ENCODE results near the gene FGD2.
"Not testable (repeated sequence)": the region's sequence is repeated elsewhere in the genome, so short reads cannot be mapped to it uniquely, and the experiment has no call there.

The FGD2 gene

DNA sequence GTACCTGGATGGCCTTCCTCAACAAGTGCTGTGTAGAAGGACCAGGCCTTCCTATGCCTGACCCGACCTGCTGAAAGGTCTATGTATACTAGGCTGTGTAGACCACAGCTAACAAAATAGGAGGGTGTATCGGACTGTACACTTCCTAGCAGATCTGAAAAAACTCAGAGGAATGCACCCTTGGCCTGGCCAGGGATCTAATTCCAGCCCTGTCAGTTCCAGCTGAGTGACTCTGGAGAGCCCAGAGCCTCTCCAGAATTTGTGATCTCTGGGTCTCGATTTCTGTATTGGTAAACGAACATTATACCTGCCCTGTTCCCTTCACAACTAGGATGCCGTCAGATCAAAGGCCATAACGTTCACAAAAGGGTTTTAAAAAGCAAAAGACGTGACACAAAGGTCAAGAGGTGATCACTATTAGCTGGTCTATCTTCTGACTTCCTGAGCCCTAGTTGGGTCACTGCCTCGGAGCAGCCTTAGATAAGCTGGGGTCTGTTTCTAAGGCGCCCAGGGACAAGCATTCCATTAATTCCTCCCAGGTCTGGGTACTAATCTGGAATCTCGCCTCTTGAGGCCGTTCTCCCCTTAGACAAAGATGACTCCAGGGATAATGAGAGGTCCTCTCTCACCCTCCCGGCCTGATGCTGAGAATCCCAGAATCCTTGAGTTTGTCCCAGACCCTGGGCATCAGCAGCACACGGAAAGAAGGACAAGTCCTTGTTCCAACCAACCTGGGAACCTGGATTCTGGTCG is 33.4 kb upstream of the FGD2 start:
- no peak for DNase-seq (ENCODE audit: low read depth)

DNA sequence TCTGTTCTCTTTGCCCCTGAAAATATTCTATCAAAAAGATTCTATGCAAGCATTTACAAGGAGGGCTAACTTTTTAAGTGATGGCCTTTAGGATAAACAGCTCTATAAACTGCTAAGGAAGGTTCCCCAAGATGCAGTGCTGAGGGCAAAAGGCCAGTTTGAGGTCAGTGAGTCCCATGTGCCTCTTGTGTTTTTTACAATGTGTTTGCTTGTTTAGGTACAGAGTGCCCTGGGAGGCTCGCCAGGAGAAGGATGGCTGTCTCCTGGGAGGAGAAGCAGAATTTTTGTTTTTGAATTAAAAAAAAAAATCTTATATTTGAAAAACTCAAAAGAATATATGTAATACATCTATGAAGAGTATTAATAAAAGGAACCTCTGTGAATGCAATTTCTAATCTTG is 32.3 kb upstream of the FGD2 start:
- no peak for DNase-seq (ENCODE audit: low read depth)

DNA sequence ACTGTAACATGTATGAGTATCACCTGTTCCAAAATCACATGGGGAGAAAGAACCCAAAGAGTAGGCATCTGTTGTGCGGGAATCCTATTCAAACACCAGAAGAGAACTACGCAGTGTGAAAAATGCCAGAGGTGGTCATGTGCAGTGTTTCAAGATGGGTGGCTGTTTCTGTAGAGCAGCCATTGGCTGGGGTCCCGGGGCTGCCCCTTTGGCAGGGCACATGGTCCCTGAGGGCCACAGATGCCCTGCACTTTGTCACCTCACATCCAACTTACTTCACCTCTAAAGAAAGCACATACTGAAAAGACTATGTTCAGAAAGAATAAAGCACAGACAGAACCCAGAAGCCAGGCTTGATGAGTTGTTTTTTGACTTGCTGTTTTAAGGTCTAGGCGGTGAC is 31.8 kb upstream of the FGD2 start:
- no peak for DNase-seq (ENCODE audit: low read depth)

DNA sequence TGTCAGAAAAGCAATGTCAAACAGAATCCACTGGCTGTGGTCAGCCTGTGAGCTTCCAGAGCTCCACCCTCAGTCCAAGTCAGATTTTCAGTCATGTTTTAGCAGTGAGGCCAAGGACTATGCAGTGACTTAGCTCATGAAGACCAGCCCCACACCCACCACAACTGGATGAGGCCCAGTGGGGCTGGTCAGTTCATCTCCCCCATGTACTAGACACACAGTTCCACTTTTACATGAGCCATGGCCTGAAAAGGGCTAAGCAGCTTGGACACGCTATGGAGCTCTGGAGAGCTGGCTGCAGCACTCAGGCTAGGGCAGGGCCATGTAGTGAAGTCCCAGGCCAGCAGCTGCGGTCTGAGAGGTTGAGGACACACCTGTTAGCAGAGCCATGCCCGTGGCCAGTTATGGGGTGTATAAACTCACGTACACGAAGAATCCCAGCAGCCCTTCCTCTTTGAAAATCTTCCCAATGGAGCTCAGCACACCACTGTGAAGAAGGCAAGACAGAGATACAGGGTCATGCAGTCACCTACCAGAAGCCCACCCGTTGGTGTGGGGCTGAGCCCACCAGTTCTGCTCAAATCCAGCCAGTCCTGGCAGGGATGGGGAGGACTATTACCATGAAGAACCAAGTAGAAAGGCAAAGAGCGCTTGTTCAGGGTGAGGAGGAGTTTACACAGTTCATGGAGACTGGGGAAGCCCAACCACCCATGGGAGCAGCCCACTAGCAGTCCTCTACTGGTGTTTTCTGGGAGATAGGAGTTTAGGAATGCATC is 30.0 kb upstream of the FGD2 start:
- no peak for DNase-seq (ENCODE audit: low read depth)

DNA sequence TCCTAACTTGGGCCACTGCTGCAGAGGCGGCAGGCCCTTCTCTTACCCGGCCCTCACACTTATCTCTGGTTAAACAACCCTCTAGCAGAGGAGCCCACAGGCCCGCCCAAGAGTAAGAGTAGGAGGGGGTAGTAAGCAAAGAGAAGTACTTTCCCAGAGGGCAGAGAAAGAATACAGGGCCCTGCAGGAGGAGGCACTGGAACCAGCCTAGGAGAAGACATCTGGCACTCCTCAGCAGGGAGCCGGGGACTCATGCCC is 29.5 kb upstream of the FGD2 start:
- no peak for DNase-seq (ENCODE audit: low read depth)

DNA sequence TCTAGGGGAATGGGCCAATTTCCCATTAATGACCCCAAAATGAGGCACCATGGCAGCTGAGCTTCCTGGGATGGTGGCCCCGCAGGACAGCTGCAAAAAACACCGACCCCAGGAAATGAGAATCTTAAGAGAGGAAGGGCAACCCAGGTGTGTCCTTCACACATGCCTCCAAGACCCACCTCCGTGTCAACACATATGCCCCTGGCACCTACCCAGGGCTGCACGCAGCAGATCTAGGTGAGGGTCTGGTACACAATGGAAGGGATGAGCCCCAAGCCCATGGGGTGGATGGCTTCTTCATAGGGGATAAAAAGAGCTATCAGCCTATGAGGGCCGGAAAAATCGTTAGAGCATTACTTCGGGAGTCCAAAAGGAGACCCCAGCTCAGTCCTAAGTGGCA is 28.9 kb upstream of the FGD2 start:
- DNase-seq (ENCODE audit: low read depth), result no peak

DNA sequence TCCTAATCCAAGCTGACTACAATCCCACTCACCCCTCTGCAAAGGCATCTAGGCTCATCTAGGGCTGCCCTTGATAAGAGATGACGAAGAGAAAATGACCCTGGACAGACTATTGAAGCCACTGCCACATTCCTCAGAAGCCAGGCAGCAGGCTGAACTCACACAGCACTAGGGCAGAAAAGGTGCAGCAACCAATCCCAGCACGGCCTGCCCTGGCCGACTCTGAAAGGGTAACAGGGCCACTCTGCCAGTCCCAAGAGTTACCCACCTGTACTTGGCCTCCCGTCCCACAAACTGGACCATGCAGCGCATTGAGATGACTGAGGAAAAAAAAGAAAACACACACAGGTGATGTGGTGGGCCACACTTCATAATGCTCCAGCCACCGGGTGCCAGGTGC is 28.5 kb upstream of the FGD2 start:
- no peak for DNase-seq (ENCODE audit: low read depth)

DNA sequence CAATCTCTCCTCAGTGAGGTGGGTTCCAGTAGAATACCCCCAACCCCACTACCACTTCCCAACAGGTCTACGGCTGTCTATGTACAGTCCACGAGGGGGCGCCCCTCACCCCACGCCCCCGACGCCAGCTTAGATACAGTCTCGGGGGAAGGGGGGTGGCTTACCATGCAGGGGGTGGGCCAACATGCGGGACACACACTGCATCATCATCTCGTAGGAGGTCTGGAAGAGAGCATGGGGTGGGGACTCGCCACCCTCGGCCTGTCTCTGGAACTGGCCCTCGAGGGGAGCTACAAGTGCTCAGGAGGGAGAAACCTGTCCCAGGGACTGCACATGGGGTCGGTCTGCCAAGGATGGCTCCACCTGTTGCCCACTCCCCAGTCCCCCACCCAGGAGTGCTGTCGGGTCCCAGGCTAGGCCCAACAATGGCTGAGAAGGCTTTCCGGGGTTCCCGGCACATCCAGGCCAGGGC is 27.9 kb upstream of the FGD2 start:
- no peak for DNase-seq (ENCODE audit: low read depth)

DNA sequence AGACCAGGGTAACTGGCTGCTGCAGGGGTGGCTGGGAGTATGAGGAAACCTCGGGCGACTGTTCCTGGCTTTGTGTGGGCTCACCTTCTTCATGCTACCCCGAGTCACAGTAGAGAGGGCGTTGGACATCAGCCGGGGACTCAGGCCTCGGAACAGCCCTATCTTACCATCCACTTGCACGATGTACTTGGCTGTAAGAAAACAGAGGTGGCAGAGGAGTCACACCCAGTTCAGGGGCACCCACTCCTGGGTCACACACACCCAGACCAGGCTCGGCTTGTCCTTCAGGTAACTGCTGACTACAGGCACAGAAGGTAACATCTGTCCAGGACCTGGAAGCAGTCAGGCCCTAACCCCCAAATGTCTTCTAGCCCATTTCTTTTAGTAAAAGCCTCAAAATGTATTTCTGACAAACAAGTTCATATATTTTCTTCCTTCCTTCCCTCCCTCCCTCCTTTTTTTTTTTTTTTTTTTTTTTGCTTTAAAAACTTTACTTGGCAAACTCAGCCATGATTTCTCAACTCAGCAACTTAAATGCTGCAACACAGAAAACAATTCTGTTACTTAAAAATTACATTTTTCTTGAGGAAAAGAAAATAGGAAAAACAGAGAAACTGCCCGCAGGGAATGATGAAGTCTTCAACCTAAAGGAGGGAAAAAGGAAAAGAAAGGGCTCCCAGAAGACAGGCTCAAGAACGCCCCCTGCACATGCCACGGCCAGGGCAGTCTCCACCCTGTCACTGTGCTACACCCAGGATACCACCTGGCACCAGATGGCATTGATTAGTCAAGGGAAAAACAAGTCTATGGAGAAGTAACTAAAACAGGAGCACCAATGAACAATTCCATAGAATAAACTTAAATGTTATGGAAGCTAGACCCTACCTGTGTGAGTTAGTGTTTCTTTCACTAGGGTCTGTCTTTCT is 26.8 kb upstream of the FGD2 start:
- no peak for DNase-seq (ENCODE audit: low read depth)

DNA sequence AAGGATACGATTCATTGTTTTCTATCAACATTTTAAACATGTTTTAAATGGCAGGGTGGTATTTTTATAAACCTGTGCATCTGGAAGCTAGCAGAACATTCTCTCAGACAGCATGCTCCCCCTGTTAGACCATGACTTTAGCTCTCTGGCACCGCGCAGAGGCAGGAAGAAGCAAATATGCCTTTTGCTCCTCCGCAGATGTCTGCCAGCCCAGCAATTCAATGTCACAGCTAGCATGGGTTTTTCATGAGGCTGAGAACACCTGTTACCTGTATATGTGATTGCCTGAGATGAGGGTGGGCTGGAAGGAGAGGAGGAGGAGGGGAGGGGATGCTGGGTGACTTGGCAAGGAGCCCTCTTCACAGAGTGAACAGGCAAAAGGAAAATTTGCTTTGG is 26.1 kb upstream of the FGD2 start:
- peak; percentile 68 for DNase-seq (ENCODE audit: low read depth)

DNA sequence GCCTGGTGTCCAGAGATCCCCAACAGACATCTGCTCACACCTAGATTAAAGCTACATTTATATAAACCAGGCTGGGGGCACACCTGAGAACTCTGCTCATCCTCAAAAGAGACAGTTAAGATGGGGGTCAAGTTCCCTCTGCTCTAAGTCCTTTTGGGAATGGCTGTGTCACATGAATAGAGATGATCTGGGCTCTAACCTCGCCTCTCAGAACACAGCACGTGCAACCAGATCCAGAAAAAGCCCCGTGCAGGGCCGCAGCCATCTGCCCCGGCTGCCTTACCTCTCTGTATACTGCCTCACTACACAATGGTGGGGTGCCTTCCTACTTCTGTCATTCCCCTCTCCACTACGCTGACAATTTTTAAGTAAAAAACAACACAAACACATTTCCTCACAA is 25.3 kb upstream of the FGD2 start:
- no peak for DNase-seq (ENCODE audit: low read depth)

DNA sequence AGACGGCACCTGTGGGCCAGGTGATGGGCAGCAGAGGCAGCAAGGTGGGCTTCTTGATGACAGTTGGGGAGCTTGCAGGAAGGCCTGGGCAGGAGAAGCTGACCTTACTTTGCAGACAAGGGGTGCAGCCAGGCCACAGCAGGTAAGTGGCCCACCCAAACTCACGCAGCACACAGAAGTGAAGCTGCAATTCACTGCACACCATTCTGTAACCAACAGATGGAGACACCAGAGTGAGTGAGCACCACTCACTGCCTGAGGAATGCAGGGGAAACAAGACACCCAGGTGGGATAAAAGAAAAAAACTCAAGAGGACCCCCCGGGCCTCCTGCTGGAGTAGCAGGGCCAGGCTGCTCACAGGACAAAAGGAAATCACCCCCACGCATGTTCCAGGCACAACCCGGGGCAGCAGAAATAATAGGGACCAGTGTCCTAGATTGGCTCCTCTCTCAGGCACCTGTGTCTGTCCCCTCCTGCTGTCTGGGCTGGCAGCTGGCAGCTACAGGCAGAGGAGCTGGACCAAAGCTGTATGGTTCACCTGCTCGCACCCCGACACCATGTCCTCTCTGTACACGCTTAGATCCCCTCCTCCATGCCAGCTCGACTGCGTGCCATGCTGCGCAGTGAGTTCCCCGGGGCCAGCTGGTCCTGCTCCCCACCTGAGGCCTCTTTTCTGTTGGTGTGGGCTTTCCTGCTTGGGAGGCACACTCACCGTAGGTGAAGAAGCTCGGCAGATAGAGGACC is 24.4 kb upstream of the FGD2 start:
- DNase-seq (ENCODE audit: low read depth), result no peak

DNA sequence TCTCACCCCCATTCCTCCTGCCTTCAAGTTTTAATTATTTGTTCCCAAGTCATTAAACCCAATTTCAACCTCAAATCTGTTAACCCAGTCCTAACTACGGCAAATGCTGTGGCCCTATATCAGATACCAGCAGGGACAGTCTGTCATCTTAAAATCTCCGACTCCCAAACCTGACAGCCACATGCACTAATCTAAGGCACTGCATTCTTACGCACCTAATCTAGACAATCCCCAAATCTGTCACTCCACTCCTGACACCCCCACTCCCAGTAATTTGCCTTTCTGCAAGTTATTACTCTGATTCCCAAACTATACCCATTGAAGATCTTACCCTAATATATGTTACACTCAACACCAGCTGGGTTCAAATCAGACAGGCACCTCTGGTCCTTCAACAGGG is 21.9 kb upstream of the FGD2 start:
- DNase-seq (ENCODE audit: low read depth), result no peak

DNA sequence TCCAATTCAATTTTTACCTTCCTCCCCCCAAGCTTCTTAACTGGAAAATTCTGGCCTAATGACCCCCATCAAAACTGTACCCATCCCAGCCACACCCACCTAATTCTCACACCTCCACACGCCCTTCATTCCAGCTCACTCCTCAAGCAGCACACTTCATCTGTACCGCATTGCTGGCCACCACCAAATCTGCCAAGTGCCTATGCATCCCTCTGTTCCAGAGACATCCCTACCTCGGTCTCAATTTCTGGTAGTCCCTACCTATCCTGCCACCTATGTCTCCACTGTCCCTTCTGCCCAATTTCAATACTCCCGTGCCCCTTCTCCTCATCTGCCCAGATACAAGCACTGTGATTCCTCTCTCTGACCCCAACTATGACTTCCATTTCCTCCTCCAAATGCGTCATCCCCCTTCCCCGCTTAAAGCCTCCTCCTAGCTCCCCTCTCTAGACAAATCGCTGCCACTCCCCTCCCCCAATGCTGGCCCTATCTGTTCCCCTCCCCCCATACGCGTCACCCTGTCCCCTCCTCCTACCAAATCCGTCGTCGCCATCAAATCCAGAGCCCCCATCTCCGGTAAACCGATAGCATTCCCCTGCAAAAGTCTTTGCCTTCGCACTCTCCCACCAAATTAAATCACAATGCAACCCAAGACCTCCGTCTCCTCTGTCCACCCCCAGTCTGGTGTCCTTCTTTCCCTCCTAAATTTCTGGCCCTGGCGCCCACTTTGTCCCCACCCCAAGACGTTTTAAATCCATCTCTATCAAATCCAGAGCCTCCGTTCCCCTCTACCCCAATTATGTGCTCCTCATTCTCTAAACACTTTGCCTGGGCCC is 20.7 kb upstream of the FGD2 start:
- DNase-seq (ENCODE audit: low read depth), result peak; percentile 88

DNA sequence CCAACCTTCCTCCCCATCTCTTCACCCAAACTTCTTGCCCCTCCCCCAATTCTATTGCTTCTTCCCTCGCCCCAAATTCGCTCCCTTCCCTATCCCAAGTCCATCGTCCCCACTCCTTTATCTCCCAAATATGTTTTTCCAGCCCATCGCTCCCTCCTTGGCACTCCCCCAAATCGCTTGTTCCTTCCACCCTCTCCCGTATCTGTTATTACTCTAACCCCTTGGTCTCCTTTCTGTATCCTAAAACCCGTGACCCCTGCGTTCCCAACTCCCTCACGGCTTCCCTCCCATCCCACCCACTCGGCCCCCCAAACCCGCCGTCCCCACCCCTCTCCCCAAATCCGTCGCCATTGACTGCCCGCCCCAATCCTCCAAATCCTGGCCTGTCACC is 20.0 kb upstream of the FGD2 start:
- no peak for DNase-seq (ENCODE audit: low read depth)

DNA sequence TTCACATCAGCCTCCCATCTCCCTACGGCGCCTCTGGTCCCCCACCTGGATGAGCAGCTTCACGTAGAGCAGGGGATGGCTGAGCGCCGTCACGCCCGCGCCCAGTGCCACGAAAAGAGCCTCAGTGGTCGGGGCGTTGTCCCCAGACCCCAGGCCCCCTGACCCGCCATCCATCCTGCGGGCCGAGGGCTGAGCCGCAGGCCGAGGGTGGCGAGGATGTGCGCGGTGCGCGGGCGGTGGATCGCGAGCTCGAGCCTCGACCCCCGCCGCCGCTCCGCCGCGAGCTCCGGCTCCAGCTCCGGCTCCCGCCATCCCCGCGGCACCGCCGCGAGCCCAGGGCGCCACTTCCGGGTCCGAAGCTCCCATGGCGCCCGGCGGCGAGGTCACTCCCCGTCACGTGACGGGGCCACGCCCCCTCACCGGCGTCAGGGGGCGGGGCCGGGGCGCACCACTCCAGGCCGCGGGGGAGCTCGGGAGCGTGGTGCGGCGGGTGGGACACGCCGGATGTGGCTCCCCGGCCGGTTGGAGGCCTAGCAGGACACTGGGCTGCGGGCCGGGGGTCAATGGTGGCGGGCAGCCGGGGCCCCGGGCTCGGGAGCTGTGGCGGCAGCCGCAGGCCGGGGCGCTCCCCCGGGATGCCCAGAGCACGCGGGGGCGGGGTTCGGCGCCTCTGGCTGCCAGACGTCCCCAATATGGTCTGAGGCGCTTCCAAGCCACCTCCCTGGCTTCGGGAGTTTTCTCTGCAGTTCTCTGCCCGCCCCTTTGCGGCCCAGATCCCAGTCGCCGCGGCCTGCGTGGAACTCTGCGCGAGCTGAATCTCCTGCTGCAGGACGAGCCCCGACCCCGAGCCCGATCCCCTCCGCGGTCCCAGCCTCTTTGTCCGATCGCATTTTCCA is 19.4 kb upstream of the FGD2 start, which contains the start of gene MTCH1:
MTCH1 (minus strand) TSS at position 389 of the 896 bp plus-strand sequence; CDS start at position 366, 23 bp downstream.
- DNase-seq (ENCODE audit: low read depth), result peak; percentile 93

DNA sequence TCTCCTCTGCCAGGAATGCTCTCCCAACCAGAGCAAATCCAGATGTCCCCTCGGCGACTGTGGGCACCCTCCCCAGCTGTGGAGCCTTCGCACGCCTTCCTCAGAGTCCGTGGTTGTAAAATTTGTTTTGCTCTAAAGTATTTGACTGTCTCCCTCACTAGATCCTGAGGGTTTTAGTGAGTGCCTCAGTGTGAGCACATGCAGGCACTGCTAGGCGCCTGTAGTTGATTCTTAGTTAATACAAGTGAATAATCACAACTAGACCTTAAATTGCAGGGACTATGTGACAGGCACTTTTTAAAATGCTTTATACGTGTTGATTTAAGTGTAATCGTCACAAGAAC is 18.8 kb upstream of the FGD2 start:
- DNase-seq (ENCODE audit: low read depth), result no peak

DNA sequence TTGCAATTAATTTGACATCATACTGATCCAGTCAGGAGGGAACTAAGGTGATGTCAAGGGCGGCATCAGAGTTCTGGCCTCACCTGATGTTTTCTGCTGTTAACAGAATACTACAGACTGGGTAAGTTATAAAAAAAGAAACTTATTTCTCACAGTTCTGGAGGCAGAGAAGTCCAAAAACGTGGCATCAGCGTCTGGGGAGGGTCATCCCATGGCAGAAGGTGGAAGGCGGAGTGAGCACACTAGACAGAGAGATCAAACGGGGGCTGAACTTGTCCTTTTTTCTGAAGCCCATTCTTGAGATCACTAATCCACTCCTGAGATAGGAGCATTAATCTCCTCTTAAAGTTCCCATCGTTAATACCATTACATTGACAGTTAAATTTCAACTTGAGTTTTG is 16.2 kb upstream of the FGD2 start:
- DNase-seq (ENCODE audit: low read depth), result no peak

DNA sequence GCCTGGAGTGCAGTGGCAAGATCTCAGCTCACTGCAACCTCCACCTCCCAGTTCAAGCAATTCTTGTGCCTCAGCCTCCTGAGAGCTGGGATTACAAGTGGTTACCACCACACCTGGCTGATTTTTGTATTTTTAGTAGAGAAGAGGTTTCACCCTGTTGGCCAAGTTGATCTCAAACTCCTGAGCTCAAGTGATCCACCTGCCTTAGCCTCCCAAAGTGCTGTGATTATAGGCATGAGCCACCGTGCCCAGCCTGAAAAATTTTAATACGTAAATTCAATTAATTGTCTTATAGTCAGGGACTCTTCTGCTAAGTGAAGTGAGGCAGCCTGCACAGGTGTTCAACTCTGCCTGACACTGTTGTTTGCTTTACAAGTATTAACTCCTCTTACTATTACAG is 15.1 kb upstream of the FGD2 start:
- DNase-seq (ENCODE audit: low read depth), result not testable (repeated sequence)

All from EH (cell line).